Anterior cingulate cortex (tissue), 58 donors: Measurements from ENCODE around the gene SBF1.

ENCODE experiments used
- DNase-seq, 58 donors: peaks; one replicate each; lab custom pipeline; 2025; lab: John Stamatoyannopoulos, UW

Gene SBF1

DNA sequence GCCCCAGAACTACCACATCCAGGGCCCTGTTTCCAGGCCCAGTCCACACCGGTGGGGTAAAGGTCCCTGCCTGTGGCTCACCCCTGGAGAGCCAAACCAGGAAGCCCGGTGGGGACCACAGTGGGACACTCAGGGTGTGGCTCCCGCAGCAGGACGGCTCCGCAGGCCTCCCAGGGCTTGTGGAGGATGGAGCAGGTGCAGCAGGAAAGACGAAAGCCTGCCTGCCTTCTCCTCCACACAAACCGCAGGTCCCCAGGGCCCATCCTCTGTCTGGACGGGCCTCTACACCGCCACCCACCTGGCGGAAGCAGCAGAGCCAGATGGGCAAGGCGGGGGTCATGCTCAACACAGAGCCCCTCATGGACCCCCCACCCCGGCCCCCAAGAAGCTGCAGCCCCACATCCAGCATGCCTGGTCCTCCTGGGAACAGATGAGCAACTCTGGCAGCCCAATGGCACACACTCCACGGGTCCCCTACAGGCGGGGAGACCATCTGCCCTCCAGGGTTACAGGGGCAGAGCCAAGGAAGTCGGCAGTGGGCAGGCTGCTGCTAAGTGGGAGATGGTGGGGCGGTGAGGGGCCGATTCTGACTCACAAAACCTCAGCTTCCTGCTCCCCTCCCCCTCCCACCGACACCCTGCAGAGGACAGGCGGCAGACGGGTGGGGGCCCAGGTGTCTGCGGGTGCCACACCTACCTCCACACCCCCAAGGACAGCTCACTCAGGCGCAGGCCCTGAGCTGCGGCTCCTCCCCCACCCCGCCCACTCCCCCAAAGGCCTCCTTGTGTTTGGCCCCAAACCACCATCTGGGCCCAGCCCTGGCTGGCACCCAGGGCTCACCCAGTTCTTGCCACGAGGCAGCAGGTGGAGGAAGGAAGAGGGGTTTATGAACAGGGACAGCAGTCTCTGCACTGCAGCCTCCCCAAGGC is 5.2 kb downstream of the SBF1 start:
- peak in 4 of 58 donors; percentile 12 to 32 (median 23) for DNase-seq

- no peak for DNase-seq
Observed at GRCh38 chr22:50468626-50469025, 6.2 kb downstream of the SBF1 start.

GRCh38 chr22:50467773-50468440 is 6.9 kb downstream of the SBF1 start:
- DNase-seq = no peak

DNA sequence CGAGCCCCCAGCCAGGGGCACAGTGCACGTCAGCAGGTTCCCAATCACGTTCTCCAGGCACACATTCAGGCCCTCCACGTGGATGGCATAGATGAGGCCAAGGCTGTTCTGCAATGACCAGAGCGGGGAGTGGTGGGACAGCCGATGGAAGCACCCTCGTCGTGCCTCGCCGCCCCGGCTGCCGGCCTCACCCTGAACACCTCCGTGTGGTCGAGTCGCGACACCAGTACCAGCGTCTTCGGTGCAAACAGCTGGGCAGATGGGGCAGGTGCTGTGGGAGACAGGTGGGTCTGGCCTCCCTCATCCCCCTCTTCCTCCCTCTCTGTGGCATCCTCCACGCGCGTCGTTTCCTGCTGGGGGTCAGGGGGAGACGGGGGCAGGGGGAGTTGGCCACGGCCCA is 7.5 kb downstream of the SBF1 start:
- DNase-seq = no peak

GRCh38 chr22:50465066-50465930 is 9.5 kb downstream of the SBF1 start:
- DNase-seq = no peak

GRCh38 chr22:50464451-50464850 is 10.4 kb downstream of the SBF1 start:
- DNase-seq = no peak

GRCh38 chr22:50463188-50463900 is 11.5 kb downstream of the SBF1 start:
- DNase-seq = no peak

GRCh38 chr22:50461979-50462540 is 12.8 kb downstream of the SBF1 start:
- DNase-seq = no peak

- no peak for DNase-seq
Observed at GRCh38 chr22:50461536-50461935, 13.3 kb downstream of the SBF1 start.

- DNase-seq = no peak
Observed at GRCh38 chr22:50460938-50461337, 13.9 kb downstream of the SBF1 start.

- DNase-seq = no peak
Observed at GRCh38 chr22:50459496-50460140, 15.2 kb downstream of the SBF1 start.

DNA sequence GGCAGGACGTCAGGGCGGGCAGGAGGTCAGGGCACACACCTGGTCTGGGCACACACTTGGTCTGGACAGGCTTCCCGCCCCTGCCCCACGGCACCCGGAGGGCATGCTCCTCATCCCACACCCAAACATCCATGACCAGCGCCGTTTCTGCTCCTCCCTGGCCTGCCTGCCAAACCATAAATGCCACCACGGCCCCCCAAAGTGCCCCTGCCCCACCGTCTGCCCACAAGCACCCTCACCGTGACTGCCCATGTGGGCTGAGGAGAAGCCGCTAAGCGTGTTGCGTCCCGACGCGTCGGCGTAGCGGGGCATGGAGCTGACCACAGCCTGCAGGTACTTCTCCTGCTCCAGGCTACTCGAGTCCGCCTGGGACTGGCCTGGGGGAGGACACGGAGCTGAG is 15.8 kb downstream of the SBF1 start:
- no peak for DNase-seq

GRCh38 chr22:50456466-50457234 is 18.2 kb downstream of the SBF1 start:
- DNase-seq = no peak

GRCh38 chr22:50456026-50456425 is 18.8 kb downstream of the SBF1 start:
- DNase-seq = no peak

DNA sequence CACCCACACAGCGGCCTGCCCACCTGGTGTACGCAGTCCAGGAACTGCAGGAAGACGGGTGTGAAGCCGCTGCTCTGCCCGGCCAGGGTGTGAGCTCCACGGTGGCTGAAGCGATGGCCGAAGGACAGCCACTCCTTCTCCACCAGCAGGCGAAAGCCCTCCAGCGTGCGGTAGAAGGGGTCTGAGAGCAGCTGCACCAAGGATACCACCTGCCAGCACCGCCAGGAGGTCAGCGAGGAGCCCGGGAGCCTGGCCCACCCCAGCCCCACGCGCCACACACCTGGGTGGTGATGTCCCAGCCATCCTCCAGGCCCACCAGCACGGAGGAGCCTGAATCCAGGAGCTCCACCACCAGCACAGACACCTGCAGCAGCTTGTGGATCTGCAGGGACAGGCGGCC is 19.6 kb downstream of the SBF1 start:
- DNase-seq = no peak

DNA sequence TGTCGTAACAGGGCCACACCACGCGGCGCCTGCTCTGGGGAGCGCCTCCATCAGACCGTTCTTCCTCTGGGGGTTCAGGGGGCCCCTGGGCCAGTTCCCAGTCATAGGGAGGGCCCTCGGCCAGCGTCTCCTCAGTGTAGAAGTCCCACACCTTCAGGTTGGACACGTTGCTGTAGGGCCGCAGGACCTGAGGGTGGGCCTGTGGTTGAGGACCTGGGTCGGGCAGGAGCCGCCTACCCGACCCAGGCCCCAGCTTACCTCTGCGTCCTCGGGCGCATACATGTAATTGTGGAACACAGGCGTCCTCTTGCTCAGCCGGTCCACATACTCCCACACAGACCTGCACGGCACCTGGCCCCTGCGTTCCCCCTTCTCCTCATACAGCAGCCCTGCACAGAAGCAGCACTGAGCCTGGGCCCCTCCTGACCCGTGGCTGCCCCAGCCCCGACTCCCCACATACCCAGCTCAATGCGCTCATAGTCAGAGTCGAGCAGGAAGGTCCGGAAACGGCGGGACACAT is 20.2 kb downstream of the SBF1 start:
- DNase-seq = no peak

GRCh38 chr22:50452649-50453048 is 22.2 kb downstream of the SBF1 start:
- DNase-seq = no peak
